Gastrocnemius medialis (tissue), 4 donors: Measurements from ENCODE around the gene MRPL47. TPM values are rescaled to one million over a fixed set of nuclear protein-coding genes. Genes with fewer than 3 reads are reported as not detected.

Source experiments
- ATAC-seq, 2 donors: fragments of 150-250 bp; one replicate each; pipeline ENCODE4 v1.9.1; 2016
- DNase-seq, 2 donors: peaks; one replicate each; pipeline ENCODE4 v3.0.0-alpha.2; 2019
- H3K27ac ChIP-seq, 4 donors: fragments of 200-600 bp; sonication (generic); 1 replicate in 1 of 4; 2 replicates in 3 of 4; pipeline ENCODE4 v1.5.1; 2016 to 2018; ENCODE audit warnings: mild to moderate bottlenecking in 2 of 4, moderate library complexity in 1 of 4
- H3K27me3 ChIP-seq, 3 donors: fragments of 200-600 bp; sonication (generic) in 2 of 3; 1 replicate in 1 of 3; 2 replicates in 2 of 3; pipeline versions ENCODE4 v1.5.1 to v1.6.0; 2016 to 2019; ENCODE audit warnings: mild to moderate bottlenecking in 1 of 3, moderate library complexity in 1 of 3
- H3K36me3 ChIP-seq, 2 donors: fragments of 200-600 bp; sonication (generic) in 1 of 2; one replicate each; pipeline ENCODE4 v1.5.1; 2017 to 2018
- H3K4me1 ChIP-seq, 2 donors: fragments of 200-600 bp; sonication (generic) in 1 of 2; one replicate each; pipeline ENCODE4 v1.5.1; 2016 to 2017; ENCODE audit warnings: mild to moderate bottlenecking in 2 of 2
- H3K4me3 ChIP-seq, 4 donors: fragments of 200-600 bp; sonication (generic) in 3 of 4; 1 replicate in 1 of 4; 2 replicates in 3 of 4; pipeline ENCODE4 v1.5.1; 2016 to 2019; ENCODE audit warnings: mild to moderate bottlenecking in 2 of 4
- H3K9me3 ChIP-seq, 3 donors: fragments of 200-600 bp; sonication (generic) in 2 of 3; 1 replicate in 1 of 3; 2 replicates in 2 of 3; pipeline ENCODE4 v1.5.1; 2016 to 2019
- CTCF ChIP-seq, 5 experiments: fragments of 450-650 bp in 3 of 5; fragments of 200-600 bp in 2 of 5; sonication (generic) in 2 of 5; IDR thresholded peaks in 4 of 5; conservative IDR thresholded peaks in 1 of 5; 1 replicate in 4 of 5; 2 replicates in 1 of 5; pipeline ENCODE4 v1.5.1; 2016 to 2019; ENCODE audit warnings: antibody characterized with exemption in 5 of 5, mild to moderate bottlenecking in 3 of 5, moderate library complexity in 3 of 5
- POLR2A ChIP-seq, 2 donors: fragments of 450-650 bp; IDR thresholded peaks; one replicate each; pipeline ENCODE4 v1.6.1; 2017; ENCODE audit warnings: antibody characterized with exemption in 2 of 2, mild to moderate bottlenecking in 2 of 2, moderate library complexity in 2 of 2
- in situ Hi-C, 4 donors: fragments of 200-750 bp; cut with MboI; loops; one replicate each; pipeline versions ENCODE4 v1.15.0 to v1.8.0; 2017; ENCODE audit warnings: low sequenced_read_pairs in 4 of 4
- intact Hi-C: fragments of 100-400 bp; cut with DNase I; formaldehyde crosslinking; loops from one replicate; pipeline ENCODE4 v1.15.1; 2023; ENCODE audit warnings: low total_unique reads
- total RNA-seq, 4 donors: library from RNA; depleted of rRNA; stranded (reverse); fragments of >200 nt; gene quantifications; one replicate each; pipeline versions ENCODE4 v1.1.0 to v1.2.3, GENCODE V29; 2016

Gene MRPL47
- 10 to 100 TPM; 34.9 to 74.0 (median 41.2) TPM for total RNA-seq

DNA sequence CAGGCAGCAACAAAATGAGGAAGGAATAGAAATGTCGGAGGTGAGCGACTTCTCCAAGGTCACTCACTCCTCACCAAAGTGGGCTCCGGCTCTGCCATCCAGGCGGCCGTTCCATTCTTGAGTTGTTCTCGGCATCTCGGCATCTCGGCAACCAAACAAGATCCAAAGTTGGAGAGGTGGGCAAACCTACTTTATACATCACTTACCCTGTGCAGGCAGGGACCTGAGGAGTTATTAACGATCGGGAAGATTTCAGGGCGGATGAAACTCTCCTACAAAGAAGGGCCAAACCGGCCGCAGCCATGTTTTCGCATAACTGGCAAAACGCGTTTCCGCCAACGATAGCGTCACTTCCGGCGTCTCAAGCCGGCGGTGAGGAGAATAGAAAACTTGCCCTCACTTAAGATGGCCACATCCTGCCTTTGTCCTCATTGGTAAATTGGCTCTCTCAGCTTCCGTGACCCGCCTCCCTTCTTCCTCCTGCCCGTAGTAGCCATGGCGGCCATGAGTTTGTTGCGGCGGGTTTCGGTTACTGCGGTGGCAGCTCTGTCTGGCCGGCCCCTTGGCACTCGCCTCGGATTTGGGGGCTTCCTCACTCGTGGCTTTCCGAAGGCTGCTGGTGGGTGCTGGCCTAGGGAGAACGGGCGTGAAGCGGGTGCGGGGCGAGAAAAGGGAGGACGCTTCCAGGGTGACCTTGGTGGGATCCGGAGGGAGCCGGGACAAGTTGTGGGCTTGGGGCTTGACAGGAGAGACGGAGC lies at the start of gene MRPL47, which contains the start of gene NDUFB5:
Gene MRPL47 (minus strand): TSS at position 318 of the 758 bp plus-strand sequence. CDS start 14 bp downstream, at position 304.
Gene NDUFB5 (plus strand): TSS at position 474 of the 758 bp plus-strand sequence. CDS start 22 bp downstream, at position 496.
- ATAC-seq (peak; percentile 100), DNase-seq (peak; percentile 93 to 94)
- Histone ChIP-seq H3K36me3 (peaks cover 0 to 27% of the 10 kb centered on the region in 2 donors), H3K4me3 (peak within 1 kb of the TSS; percentile 84 to 94 (median 88)), H3K27ac (peak within 1 kb of the TSS; percentile 90 to 97 (median 92)), H3K9me3 (no peaks in the 10 kb centered on the region), H3K27me3 (no peaks in the 10 kb centered on the region), H3K4me1 (peaks cover 30 to 40% of the 10 kb centered on the region in 2 donors)
- TF ChIP-seq CTCF (IDR thresholded peaks at IDR 0.05 in 4 of 5, conservative IDR thresholded peaks at IDR 0.05 in 1 of 5): no peak
- TF ChIP-seq POLR2A (IDR thresholded peaks at IDR 0.05): peak; percentile 80 to 88
- intact Hi-C loops (loop anchor here (1.0 to 5.0 kb wide), 4 partner anchors 42 to 457 kb away; partner anchors contain the start of genes ACTL6A, MFN1, PIK3CA and USP13), in situ Hi-C loops (loop anchor here in 1 of 4 donors (25.0 kb wide), 1 partner anchor 467 kb away; the partner anchor contains the start of gene PIK3CA)

- ATAC-seq (peak; percentile 65 to 69), DNase-seq (peak; percentile 78 to 87)
- no peaks in the 10 kb centered on the region for H3K9me3 ChIP-seq
- TF ChIP-seq CTCF (IDR thresholded peaks at IDR 0.05 in 4 of 5, conservative IDR thresholded peaks at IDR 0.05 in 1 of 5) (no peak), POLR2A (IDR thresholded peaks at IDR 0.05) (peak; percentile 52 to 58)
- peak overlapping the region; percentile 90 to 98 (median 96) for H3K27ac ChIP-seq
- in situ Hi-C loops (loop anchor here in 1 of 4 donors (10.0 kb wide), 1 partner anchor 92 kb away; no protein-coding TSS in a partner anchor), intact Hi-C loops (loop anchor here (2.0 to 10.0 kb wide), 3 partner anchors 48 to 152 kb away; partner anchors contain the start of genes MRPL47 and NDUFB5)
- peaks cover 22 to 25% of the 10 kb centered on the region in 2 donors for H3K4me1 ChIP-seq
- no peaks in the 10 kb centered on the region for H3K36me3 ChIP-seq
- H3K27me3 ChIP-seq: no peaks in the 10 kb centered on the region
- H3K4me3 ChIP-seq: peak overlapping the region; percentile 77 to 98 (median 87)
These were observed 48.8 kb upstream of the MRPL47 start for GRCh38 chr3:179653096-179653797.

- Histone ChIP-seq H3K4me3 (peak within 1 kb of the TSS; percentile 77 to 98 (median 87)), H3K36me3 (no peaks in the 10 kb centered on the region), H3K9me3 (no peaks in the 10 kb centered on the region), H3K4me1 (peaks cover 19 to 24% of the 10 kb centered on the region in 2 donors), H3K27me3 (no peaks in the 10 kb centered on the region), H3K27ac (peak within 1 kb of the TSS; percentile 90 to 98 (median 96))
- intact Hi-C loops: loop anchor here (2.0 to 10.0 kb wide), 3 partner anchors 48 to 152 kb away; partner anchors contain the start of genes MRPL47 and NDUFB5
- ATAC-seq (peak; percentile 53 to 57), DNase-seq (peak; percentile 53 to 61)
- in situ Hi-C loops: loop anchor here in 1 of 4 donors (10.0 kb wide), 1 partner anchor 92 kb away; no protein-coding TSS in a partner anchor
- TF ChIP-seq CTCF (IDR thresholded peaks at IDR 0.05 in 4 of 5, conservative IDR thresholded peaks at IDR 0.05 in 1 of 5) (peak in 2 of 5 experiments; percentile 12 to 34), POLR2A (IDR thresholded peaks at IDR 0.05) (peak in 1 of 2 donors; percentile 33)
These were observed 48.1 kb upstream of the MRPL47 start, which contains the start of gene USP13 for GRCh38 chr3:179652447-179653095. Gene USP13, plus strand, starts transcription at chr3:179653040. Its CDS starts 186 bp downstream, at chr3:179653226.
